SK-N-SH treated with all-trans-retinoic acid at 6 μM for 48 hours (cell line): ENCODE results near the gene VPS13D.

ENCODE experiments used
- ATAC-seq: fragments of 200-7000 bp; cut with Tn5 transposase; 3 replicates; pipeline ENCODE4 v1.9.1; 2020; ENCODE audit warnings: mild to moderate bottlenecking, moderate library complexity
- BACH2 ChIP-seq: fragments of 250-450 bp; sonication (Bioruptor Pico); IDR thresholded peaks from 2 replicates; pipeline ENCODE4 v1.9.0; 2021; ENCODE audit warnings: mild to moderate bottlenecking, borderline replicate concordance
- CSDC2 ChIP-seq: fragments of 250-450 bp; sonication (Bioruptor Pico); IDR thresholded peaks from 2 replicates; pipeline ENCODE4 v1.5.0; 2020; ENCODE audit warnings: mild to moderate bottlenecking, moderate library complexity
- ESRRG ChIP-seq: fragments of 250-450 bp; sonication (Bioruptor Pico); IDR thresholded peaks from 2 replicates; pipeline ENCODE4 v1.6.1; 2021; ENCODE audit warnings: mild to moderate bottlenecking
- ISL1 ChIP-seq: fragments of 250-450 bp; sonication (Bioruptor Pico); IDR thresholded peaks from 2 replicates; pipeline ENCODE4 v2.1.2; 2022; ENCODE audit warnings: mild to moderate bottlenecking, moderate library complexity
- PATZ1 ChIP-seq: fragments of 250-450 bp; sonication (Bioruptor Pico); IDR thresholded peaks from 2 replicates; pipeline ENCODE4 v1.8.0; 2020; ENCODE audit warnings: mild to moderate bottlenecking, moderate library complexity, borderline replicate concordance
- PPARA ChIP-seq: fragments of 250-450 bp; sonication (Bioruptor Pico); IDR thresholded peaks from 2 replicates; pipeline ENCODE4 v1.5.0; 2020; ENCODE audit warnings: mild to moderate bottlenecking, borderline replicate concordance
- RARB ChIP-seq: fragments of 250-450 bp; sonication (Bioruptor Pico); IDR thresholded peaks from 2 replicates; pipeline ENCODE4 v1.8.0; 2021; ENCODE audit warnings: mild to moderate bottlenecking, moderate library complexity
- SNAI2 ChIP-seq: fragments of 250-450 bp; sonication (Bioruptor Pico); IDR thresholded peaks from 2 replicates; pipeline ENCODE4 v1.5.0; 2020; ENCODE audit warnings: mild to moderate bottlenecking, moderate library complexity
- TCF4 ChIP-seq: fragments of 250-450 bp; sonication (Bioruptor Pico); IDR thresholded peaks from 2 replicates; pipeline ENCODE4 v1.8.0; 2021; ENCODE audit warnings: mild to moderate bottlenecking, moderate library complexity, borderline replicate concordance
- TSHZ2 ChIP-seq: fragments of 250-450 bp; sonication (Bioruptor Pico); IDR thresholded peaks from 2 replicates; pipeline ENCODE4 v1.5.0; 2020; ENCODE audit warnings: mild to moderate bottlenecking, moderate library complexity
- ZFP3 ChIP-seq: fragments of 250-450 bp; sonication (Bioruptor Pico); IDR thresholded peaks from 2 replicates; pipeline ENCODE4 v1.5.0; 2020; ENCODE audit warnings: mild to moderate bottlenecking, moderate library complexity
- ZFP30 ChIP-seq: fragments of 450-650 bp; formaldehyde crosslinking; IDR thresholded peaks from 2 replicates; pipeline ENCODE4 v1.5.0; 2022; ENCODE audit warnings: mild to moderate bottlenecking, moderate library complexity
- ZNF565 ChIP-seq: fragments of 450-650 bp; formaldehyde crosslinking; conservative IDR thresholded peaks from 2 replicates; pipeline ENCODE4 v1.5.0; 2020; ENCODE audit warnings: low read depth, mild to moderate bottlenecking, moderate library complexity
- ZNF70 ChIP-seq: fragments of 450-650 bp; formaldehyde crosslinking; IDR thresholded peaks from 2 replicates; pipeline ENCODE4 v1.5.0; 2020; ENCODE audit warnings: mild to moderate bottlenecking, moderate library complexity
- ZNF8 ChIP-seq: fragments of 450-650 bp; formaldehyde crosslinking; IDR thresholded peaks from 2 replicates; pipeline ENCODE4 v1.5.0; 2020; ENCODE audit warnings: mild to moderate bottlenecking, moderate library complexity
- TF ChIP-seq, protein P1 (sequence below): fragments of 250-450 bp; sonication (Bioruptor Pico); IDR thresholded peaks from 2 replicates; pipeline ENCODE4 v1.5.1; 2021; ENCODE audit warnings: mild to moderate bottlenecking, moderate library complexity
- TF ChIP-seq, protein P2 (sequence below): fragments of 250-450 bp; sonication (Bioruptor Pico); IDR thresholded peaks from 2 replicates; pipeline ENCODE4 v1.8.0; 2021; ENCODE audit warnings: low read depth, mild to moderate bottlenecking, moderate library complexity, borderline replicate concordance
- TF ChIP-seq, protein P3 (sequence below): fragments of 250-450 bp; sonication (Bioruptor Pico); IDR thresholded peaks from 2 replicates; pipeline ENCODE4 v1.5.1; 2020; ENCODE audit warnings: low read depth, mild to moderate bottlenecking, moderate library complexity

The VPS13D gene

GRCh38 chr1:12426030-12426429, 196.2 kb downstream of the VPS13D start (continued):
- TF ChIP-seq TSHZ2 (no peak), ESRRG (CRISPR knock-in tag) (no peak), PPARA (no peak), CSDC2 (CRISPR knock-in tag) (no peak), RARB (CRISPR knock-in tag) (no peak), PATZ1 (CRISPR knock-in tag) (no peak)

- no peak for ATAC-seq
- no peak for TF ChIP-seq ISL1 (CRISPR knock-in tag)
These were observed 198.5 kb downstream of the VPS13D start for GRCh38 chr1:12428334-12428733.

- TF ChIP-seq ZNF565 (CRISPR knock-in tag) (no peak), SNAI2 (no peak), ZFP3 (CRISPR knock-in tag) (no peak), BACH2 (no peak), ZFP30 (no peak), ZNF70 (CRISPR knock-in tag) (no peak), ISL1 (CRISPR knock-in tag) (no peak), TCF4 (no peak), PPARA (no peak), ZNF8 (CRISPR knock-in tag) (no peak), TSHZ2 (no peak)
- TF ChIP-seq, protein P1, sequence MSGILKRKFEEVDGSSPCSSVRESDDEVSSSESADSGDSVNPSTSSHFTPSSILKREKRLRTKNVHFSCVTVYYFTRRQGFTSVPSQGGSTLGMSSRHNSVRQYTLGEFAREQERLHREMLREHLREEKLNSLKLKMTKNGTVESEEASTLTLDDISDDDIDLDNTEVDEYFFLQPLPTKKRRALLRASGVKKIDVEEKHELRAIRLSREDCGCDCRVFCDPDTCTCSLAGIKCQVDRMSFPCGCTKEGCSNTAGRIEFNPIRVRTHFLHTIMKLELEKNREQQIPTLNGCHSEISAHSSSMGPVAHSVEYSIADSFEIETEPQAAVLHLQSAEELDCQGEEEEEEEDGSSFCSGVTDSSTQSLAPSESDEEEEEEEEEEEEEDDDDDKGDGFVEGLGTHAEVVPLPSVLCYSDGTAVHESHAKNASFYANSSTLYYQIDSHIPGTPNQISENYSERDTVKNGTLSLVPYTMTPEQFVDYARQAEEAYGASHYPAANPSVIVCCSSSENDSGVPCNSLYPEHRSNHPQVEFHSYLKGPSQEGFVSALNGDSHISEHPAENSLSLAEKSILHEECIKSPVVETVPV (CRISPR knock-in tag), result no peak
- TF ChIP-seq, protein P2, sequence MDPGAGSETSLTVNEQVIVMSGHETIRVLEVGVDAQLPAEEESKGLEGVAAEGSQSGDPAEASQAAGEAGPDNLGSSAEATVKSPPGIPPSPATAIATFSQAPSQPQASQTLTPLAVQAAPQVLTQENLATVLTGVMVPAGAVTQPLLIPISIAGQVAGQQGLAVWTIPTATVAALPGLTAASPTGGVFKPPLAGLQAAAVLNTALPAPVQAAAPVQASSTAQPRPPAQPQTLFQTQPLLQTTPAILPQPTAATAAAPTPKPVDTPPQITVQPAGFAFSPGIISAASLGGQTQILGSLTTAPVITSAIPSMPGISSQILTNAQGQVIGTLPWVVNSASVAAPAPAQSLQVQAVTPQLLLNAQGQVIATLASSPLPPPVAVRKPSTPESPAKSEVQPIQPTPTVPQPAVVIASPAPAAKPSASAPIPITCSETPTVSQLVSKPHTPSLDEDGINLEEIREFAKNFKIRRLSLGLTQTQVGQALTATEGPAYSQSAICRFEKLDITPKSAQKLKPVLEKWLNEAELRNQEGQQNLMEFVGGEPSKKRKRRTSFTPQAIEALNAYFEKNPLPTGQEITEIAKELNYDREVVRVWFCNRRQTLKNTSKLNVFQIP (CRISPR knock-in tag), result no peak
- TF ChIP-seq, protein P3, sequence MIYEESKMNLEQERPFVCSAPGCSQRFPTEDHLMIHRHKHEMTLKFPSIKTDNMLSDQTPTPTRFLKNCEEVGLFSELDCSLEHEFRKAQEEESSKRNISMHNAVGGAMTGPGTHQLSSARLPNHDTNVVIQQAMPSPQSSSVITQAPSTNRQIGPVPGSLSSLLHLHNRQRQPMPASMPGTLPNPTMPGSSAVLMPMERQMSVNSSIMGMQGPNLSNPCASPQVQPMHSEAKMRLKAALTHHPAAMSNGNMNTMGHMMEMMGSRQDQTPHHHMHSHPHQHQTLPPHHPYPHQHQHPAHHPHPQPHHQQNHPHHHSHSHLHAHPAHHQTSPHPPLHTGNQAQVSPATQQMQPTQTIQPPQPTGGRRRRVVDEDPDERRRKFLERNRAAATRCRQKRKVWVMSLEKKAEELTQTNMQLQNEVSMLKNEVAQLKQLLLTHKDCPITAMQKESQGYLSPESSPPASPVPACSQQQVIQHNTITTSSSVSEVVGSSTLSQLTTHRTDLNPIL (CRISPR knock-in tag), result no peak
- ATAC-seq, result no peak
These were observed 200.7 kb downstream of the VPS13D start for GRCh38 chr1:12430525-12430924.
